GM12878 (cell line): ENCODE results near the gene C19orf47.

Source experiments
- ATF2 ChIP-seq: IDR thresholded peaks from 2 replicates; pipeline ENCODE4 v1.6.1; 2012; ENCODE audit warnings: low read length, inconsistent platforms
- BACH1 ChIP-seq: fragments of 450-650 bp; IDR thresholded peaks from 2 replicates; pipeline ENCODE4 v1.6.1; 2017; ENCODE audit warnings: mild to moderate bottlenecking, borderline replicate concordance
- CTCF ChIP-seq, 3 experiments: IDR thresholded peaks in 2 of 3; conservative IDR thresholded peaks in 1 of 3; 2 replicates each; pipeline ENCODE4 v1.5.1; 2011; ENCODE audit warnings: low read depth in 3 of 3, low read length in 3 of 3, mild to moderate bottlenecking in 3 of 3, control low read depth in 2 of 3, moderate library complexity in 2 of 3, inconsistent platforms in 1 of 3, mixed read lengths in 1 of 3; ENCODE audit not compliant: control insufficient read depth in 2 of 3, insufficient read depth in 1 of 3; ENCODE audit errors: extremely low read depth in 1 of 3
- ESRRA ChIP-seq: IDR thresholded peaks from 2 replicates; pipeline ENCODE4 v1.6.1; 2012; ENCODE audit warnings: mild to moderate bottlenecking, low read length, improper control_type of control experiment
- HCFC1 ChIP-seq: fragments of 150-350 bp; IDR thresholded peaks from 2 replicates; pipeline ENCODE4 v1.6.1; 2014; ENCODE audit warnings: low read length
- HDAC2 ChIP-seq: fragments of 200-600 bp; sonication (generic); IDR thresholded peaks from 2 replicates; pipeline ENCODE4 v1.6.1; 2017
- MAX ChIP-seq: IDR thresholded peaks from 2 replicates; pipeline ENCODE4 v1.6.1; 2012; ENCODE audit warnings: low read depth, low read length, improper control_type of control experiment
- RFX5 ChIP-seq: IDR thresholded peaks from 2 replicates; pipeline ENCODE4 v1.6.1; 2011; ENCODE audit warnings: low read depth, low read length, improper control_type of control experiment
- SIX5 ChIP-seq: IDR thresholded peaks from 2 replicates; pipeline ENCODE4 v1.6.1; 2011; ENCODE audit warnings: mild to moderate bottlenecking, low read depth, low read length, moderate library complexity; ENCODE audit not compliant: severe bottlenecking
- USF2 ChIP-seq: IDR thresholded peaks from 2 replicates; pipeline ENCODE4 v1.6.1; 2011; ENCODE audit warnings: low read depth, low read length, improper control_type of control experiment, borderline replicate concordance
- ZNF24 ChIP-seq: fragments of 450-650 bp; IDR thresholded peaks from 2 replicates; pipeline ENCODE4 v1.6.1; 2017; ENCODE audit warnings: antibody characterized with exemption, mild to moderate bottlenecking

GRCh38 chr19:40305403-40305802 lies 42.8 kb downstream of the C19orf47 start:
- TF ChIP-seq CTCF (IDR thresholded peaks at IDR 0.05 in 2 of 3, conservative IDR thresholded peaks at IDR 0.05 in 1 of 3; ENCODE audit: control insufficient read depth in 2 of 3, extremely low read depth in 1 of 3, insufficient read depth in 1 of 3, low read depth in 3 of 3, low read length in 3 of 3): peak; percentile 59 to 83 (median 77); a peak in 5 of 6 replicates
- TF ChIP-seq SIX5: no peak
- no peak for TF ChIP-seq ESRRA
- no peak for TF ChIP-seq RFX5
- no peak for TF ChIP-seq MAX
- TF ChIP-seq BACH1: no peak
- no peak for TF ChIP-seq ZNF24
- TF ChIP-seq HCFC1: no peak
- no peak for TF ChIP-seq USF2
- no peak for TF ChIP-seq ATF2
- TF ChIP-seq HDAC2: no peak
